Measurements from ENCODE around the gene KCNQ1.

DNA sequence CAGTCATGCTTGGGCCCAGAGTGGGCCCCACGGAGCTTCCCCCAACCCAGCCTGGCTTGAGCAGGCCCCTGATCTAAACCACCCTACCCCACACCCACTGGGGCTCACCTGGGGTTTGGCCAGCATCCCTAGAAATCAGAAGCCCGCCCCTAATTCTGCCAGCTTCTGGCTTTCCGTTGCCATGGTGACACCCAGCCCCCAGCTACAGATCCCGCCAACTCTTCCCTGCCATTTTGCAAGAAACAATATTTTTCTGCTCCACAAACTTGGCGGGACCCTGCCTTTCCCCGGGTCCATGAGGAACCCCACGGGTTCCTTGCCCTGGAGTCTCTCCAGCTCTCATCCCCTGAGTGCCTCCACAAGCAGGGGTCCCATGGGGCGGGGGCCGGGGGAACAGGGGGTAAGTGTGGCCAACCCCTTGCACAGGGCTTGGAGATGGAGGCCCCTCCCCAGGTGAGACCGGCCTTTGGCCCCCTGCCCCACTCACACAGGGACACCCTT is 350.7 kb downstream of the KCNQ1 start:
- TF ChIP-seq CTCF (IDR thresholded peaks at IDR 0.05) (no peak), POLR2A (IDR thresholded peaks at IDR 0.05) (no peak)

Data from body of pancreas (tissue), 4 donors.